Calu3 (cell line): ENCODE measurements around the gene SCAPER. TPM values are rescaled to one million over a fixed set of nuclear protein-coding genes. Genes with fewer than 3 reads are reported as not detected.
A peak's percentile ranks its signal among the peaks of the same experiment; 100 is the strongest.

Source experiments
- BruUV-seq: library from RNA; stranded (reverse); fragments of 400-500 nt; replicated peaks from 2 replicates; lab custom pipeline; 2021; lab: Mats Ljungman, UMichigan
- CTCF ChIA-PET: fragments of 300-600 bp; sonication (Branson Sonifier 250); formaldehyde crosslinking; loops from one replicate; lab custom pipeline; 2022; ENCODE audit warnings: antibody characterized with exemption; lab: Charles Lee
- DNase-seq: peaks from one replicate; pipeline ENCODE4 v3.0.0; 2022
- H3K27ac Mint-ChIP-seq: one replicate; pipeline ENCODE4 v1.8.0; 2022; ENCODE audit warnings: mixed read lengths; ENCODE audit not compliant: unreplicated experiment
- H3K27me3 Mint-ChIP-seq: one replicate; pipeline ENCODE4 v1.8.0; 2022; ENCODE audit warnings: mixed read lengths; ENCODE audit not compliant: unreplicated experiment
- H3K36me3 Mint-ChIP-seq: one replicate; pipeline ENCODE4 v1.8.0; 2022; ENCODE audit warnings: mild to moderate bottlenecking, moderate library complexity, mixed read lengths; ENCODE audit not compliant: insufficient read depth, unreplicated experiment
- H3K4me1 Mint-ChIP-seq: one replicate; pipeline ENCODE4 v1.8.0; 2022; ENCODE audit warnings: mild to moderate bottlenecking, low read depth, mixed read lengths; ENCODE audit not compliant: unreplicated experiment
- H3K4me3 Mint-ChIP-seq: one replicate; pipeline ENCODE4 v1.8.0; 2022; ENCODE audit warnings: mild to moderate bottlenecking, low read depth, moderate library complexity, mixed read lengths; ENCODE audit not compliant: unreplicated experiment
- H3K9me3 Mint-ChIP-seq: one replicate; pipeline ENCODE4 v1.8.0; 2022; ENCODE audit warnings: low read depth, mixed read lengths; ENCODE audit not compliant: unreplicated experiment
- intact Hi-C: fragments of 100-400 bp; cut with micrococcal nuclease; formaldehyde crosslinking; loops from one replicate; pipeline ENCODE4 v1.10.0; 2022; ENCODE audit not compliant: unreplicated experiment
- total RNA-seq: library from RNA; stranded (reverse); gene quantifications from 2 replicates; pipeline ENCODE4 v1.2.3, GENCODE V29; 2022
- TF ChIP-seq, protein P1 (sequence below): fragments of 200-600 bp; IDR thresholded peaks from one replicate; pipeline ENCODE4 v1.8.0; 2022; ENCODE audit warnings: antibody characterized with exemption; ENCODE audit not compliant: unreplicated experiment

Gene SCAPER
- total RNA-seq, 1 experiment from 2014 or later: 34.8 TPM

DNA sequence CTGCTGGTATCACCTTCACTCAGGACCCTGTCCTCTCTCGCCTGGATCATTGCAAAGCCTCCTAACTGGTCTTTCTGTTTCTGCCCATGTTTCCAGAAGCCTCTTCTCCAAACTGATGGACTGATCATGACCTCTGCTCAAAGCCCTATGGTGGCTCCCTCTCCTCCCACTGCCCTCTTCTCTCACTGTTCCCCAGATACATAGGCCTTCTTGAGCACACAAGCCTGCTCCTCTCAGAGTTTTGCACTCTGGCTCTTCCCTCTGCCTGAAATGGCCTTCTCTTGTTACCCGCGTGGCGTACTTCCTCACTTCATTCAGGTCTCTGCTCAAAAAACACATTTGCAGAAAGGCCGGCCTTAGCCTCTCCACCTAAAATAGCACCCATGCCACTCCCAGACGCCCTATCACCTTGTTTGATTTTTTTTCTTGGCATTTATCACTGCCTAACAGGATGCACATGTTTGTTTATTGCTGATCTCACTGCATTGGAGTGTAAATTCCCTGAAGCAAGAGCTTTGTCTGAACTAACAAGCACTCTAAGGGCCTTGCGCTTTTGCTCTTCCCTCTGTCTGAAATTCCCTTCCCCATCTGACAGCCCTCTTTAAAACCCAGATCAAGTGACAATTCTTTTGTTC lies 592.5 kb downstream of the SCAPER start:
- H3K4me3 Mint-ChIP-seq: peak overlapping the region; percentile 43
- peak overlapping the region; percentile 81 for H3K27ac Mint-ChIP-seq
- TF ChIP-seq, protein P1, sequence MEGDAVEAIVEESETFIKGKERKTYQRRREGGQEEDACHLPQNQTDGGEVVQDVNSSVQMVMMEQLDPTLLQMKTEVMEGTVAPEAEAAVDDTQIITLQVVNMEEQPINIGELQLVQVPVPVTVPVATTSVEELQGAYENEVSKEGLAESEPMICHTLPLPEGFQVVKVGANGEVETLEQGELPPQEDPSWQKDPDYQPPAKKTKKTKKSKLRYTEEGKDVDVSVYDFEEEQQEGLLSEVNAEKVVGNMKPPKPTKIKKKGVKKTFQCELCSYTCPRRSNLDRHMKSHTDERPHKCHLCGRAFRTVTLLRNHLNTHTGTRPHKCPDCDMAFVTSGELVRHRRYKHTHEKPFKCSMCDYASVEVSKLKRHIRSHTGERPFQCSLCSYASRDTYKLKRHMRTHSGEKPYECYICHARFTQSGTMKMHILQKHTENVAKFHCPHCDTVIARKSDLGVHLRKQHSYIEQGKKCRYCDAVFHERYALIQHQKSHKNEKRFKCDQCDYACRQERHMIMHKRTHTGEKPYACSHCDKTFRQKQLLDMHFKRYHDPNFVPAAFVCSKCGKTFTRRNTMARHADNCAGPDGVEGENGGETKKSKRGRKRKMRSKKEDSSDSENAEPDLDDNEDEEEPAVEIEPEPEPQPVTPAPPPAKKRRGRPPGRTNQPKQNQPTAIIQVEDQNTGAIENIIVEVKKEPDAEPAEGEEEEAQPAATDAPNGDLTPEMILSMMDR: no peak
- peaks cover 43% of the 10 kb centered on the region for H3K4me1 Mint-ChIP-seq
- intact Hi-C loops: no loop called here
- H3K36me3 Mint-ChIP-seq: peaks cover 35% of the 10 kb centered on the region
- DNase-seq: peak; percentile 48
- H3K9me3 Mint-ChIP-seq: peaks cover 3% of the 10 kb centered on the region
- no peaks in the 10 kb centered on the region for H3K27me3 Mint-ChIP-seq
- CTCF ChIA-PET: interaction anchor here (1.9 to 3.2 kb wide), 2 partner anchors 14 to 17 kb away, joined by 9 to 12 read pairs; no protein-coding TSS in a partner anchor
- BruUV-seq: no TSS peak

DNA sequence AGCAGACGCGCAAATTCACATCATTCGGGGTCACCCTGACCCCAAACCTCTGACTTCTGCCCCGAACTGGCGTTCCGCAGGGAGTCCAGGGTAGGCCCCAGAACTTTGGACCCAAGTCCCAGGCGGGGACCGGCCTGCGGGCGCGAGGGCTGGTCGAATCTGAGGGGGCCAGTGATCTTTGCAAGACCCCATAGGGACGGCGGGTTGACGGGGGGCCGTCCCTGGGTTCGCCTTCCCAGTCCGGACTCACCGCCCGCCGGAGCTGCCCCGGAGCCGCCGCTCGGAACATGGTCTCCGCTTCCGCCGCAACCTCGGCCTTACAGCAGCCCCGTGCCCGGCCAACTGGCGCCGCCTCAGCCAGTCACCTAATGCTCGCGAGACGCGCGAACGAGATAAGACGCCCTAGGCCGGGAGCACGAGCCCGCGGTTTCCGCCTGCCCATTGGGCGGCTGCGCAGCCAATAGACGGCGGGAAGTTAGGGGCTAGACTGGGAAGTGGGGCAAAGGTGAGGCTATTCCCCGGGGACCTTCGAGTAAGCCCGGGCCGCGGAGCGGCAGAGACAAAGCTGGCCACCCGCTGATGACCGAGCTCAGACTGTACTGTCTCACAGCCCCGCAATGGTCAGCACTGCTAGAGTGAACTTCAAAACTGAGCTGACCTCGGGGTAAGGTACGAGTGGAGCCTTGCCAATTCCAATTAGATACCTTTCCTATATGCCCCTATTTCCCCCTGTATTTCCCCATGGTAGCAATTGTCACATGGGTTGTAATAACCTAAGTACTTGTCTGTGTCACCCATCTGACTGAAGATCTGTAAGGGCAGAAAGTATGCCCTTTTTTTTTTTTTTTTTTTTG lies 593.8 kb downstream of the SCAPER start, which contains the start of gene ETFA:
TSS of gene ETFA (minus strand) at position 370 of the 854 bp plus-strand sequence. CDS start at position 289, 81 bp downstream.
- CTCF ChIA-PET: interaction anchor here (0.6 to 3.2 kb wide), 3 partner anchors 12 to 1186 kb away, joined by 3 to 12 read pairs (median 4); no protein-coding TSS in a partner anchor

DNA sequence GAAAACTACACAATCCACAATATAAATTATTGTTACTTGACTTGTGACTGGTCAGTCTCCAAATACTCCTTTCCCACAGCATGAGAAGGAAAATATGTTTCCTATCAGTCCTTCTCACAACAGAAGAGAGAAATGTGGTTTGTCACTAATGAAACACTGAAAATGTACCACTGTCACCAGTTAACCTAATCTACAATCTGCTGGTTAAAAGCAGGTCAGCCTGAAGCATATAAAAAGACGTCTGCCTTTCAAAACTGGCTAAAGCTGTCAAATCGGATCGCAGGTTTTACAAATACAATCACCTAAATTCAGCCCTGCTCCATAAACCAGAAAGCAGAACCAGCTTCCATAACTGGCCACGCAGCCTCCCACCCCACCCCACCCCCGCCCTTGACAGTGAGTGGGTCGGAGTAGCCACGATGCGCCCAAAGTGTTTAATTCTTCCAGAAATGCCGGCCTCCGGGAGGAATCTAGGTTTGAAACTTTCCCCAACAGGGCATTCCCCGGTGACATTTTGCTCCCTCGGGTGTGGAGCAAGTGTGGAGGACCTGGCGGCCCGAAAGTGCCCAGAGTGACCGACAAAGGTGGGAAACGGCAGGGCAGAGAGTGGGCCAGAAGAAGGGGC lies 594.6 kb downstream of the SCAPER start:
- Mint-ChIP-seq H3K4me1 (peaks cover 44% of the 10 kb centered on the region), H3K27me3 (no peaks in the 10 kb centered on the region), H3K27ac (peak overlapping the region; percentile 81), H3K9me3 (peaks cover 3% of the 10 kb centered on the region), H3K4me3 (peak overlapping the region; percentile 43), H3K36me3 (peaks cover 35% of the 10 kb centered on the region)
- CTCF ChIA-PET: interaction anchor here (3.2 kb wide), 1 partner anchor 11 kb away, joined by 12 read pairs; no protein-coding TSS in a partner anchor
- TSS peak; percentile 25 for BruUV-seq
- intact Hi-C loops: no loop called here
- no peak for DNase-seq
- TF ChIP-seq, protein P1: no peak

More for the DNA sequence above, 593.8 kb downstream of the SCAPER start, which contains the start of gene ETFA:
- peaks cover 43% of the 10 kb centered on the region for H3K4me1 Mint-ChIP-seq
- peaks cover 3% of the 10 kb centered on the region for H3K9me3 Mint-ChIP-seq
- peak; percentile 98 for DNase-seq
- H3K27ac Mint-ChIP-seq: peak within 1 kb of the TSS; percentile 81
- TF ChIP-seq, protein P1: no peak
- peak within 1 kb of the TSS; percentile 43 for H3K4me3 Mint-ChIP-seq
- no peaks in the 10 kb centered on the region for H3K27me3 Mint-ChIP-seq
- no TSS peak for BruUV-seq
- intact Hi-C loops: no loop called here
- peaks cover 35% of the 10 kb centered on the region for H3K36me3 Mint-ChIP-seq
